ENCODE results near the gene PMIS2.

GRCh38 chr19:35559781-35560180 lies 26.2 kb upstream of the PMIS2 start:
- TF ChIP-seq CTCF (IDR thresholded peaks at IDR 0.05) (no peak), POLR2A (IDR thresholded peaks at IDR 0.05) (no peak), POLR2AphosphoS5 (IDR thresholded peaks at IDR 0.05) (no peak), EP300 (IDR thresholded peaks at IDR 0.05) (no peak)
